GM19193 (cell line): ENCODE results near the gene DLG2.

Experiments used
- POLR2A ChIP-seq: IDR thresholded peaks from 4 replicates; pipeline ENCODE4 v1.6.1; 2011; ENCODE audit not compliant: insufficient read depth, insufficient read length; ENCODE audit errors: extremely low read depth

DLG2 gene

GRCh38 chr11:85652786-85653447 lies 25.8 kb upstream of the DLG2 start:
- TF ChIP-seq POLR2A, result no peak

- TF ChIP-seq POLR2A, result no peak
Observed at GRCh38 chr11:85651118-85651517, 24.0 kb upstream of the DLG2 start.

GRCh38 chr11:85647604-85648299 lies 20.6 kb upstream of the DLG2 start, which contains the start of gene TMEM126A:
Gene TMEM126A, plus strand, starts transcription at chr11:85647967. Its CDS starts 2,289 bp downstream, at chr11:85650256.
- peak; percentile 95 for TF ChIP-seq POLR2A

GRCh38 chr11:85647078-85647477 lies 19.9 kb upstream of the DLG2 start:
- no peak for TF ChIP-seq POLR2A

GRCh38 chr11:85643191-85643614 lies 16.1 kb upstream of the DLG2 start:
- no peak for TF ChIP-seq POLR2A

- no peak for TF ChIP-seq POLR2A
Observed at GRCh38 chr11:85634747-85635146, 7.6 kb upstream of the DLG2 start.

- TF ChIP-seq POLR2A, result no peak
Observed at GRCh38 chr11:85628771-85629341, 1.7 kb upstream of the DLG2 start.

- peak; percentile 90 for TF ChIP-seq POLR2A
Observed at GRCh38 chr11:85627998-85628770, 1.0 kb upstream of the DLG2 start, which contains the start of gene TMEM126B. Gene TMEM126B, plus strand, starts transcription at chr11:85628593. Its CDS starts 15 bp downstream, at chr11:85628608.

GRCh38 chr11:85626496-85626895 lies 648 bp downstream of the DLG2 start:
- TF ChIP-seq POLR2A, result no peak

GRCh38 chr11:85620256-85620655 lies 6.9 kb downstream of the DLG2 start:
- TF ChIP-seq POLR2A, result no peak

GRCh38 chr11:85619499-85619898 lies 7.6 kb downstream of the DLG2 start:
- no peak for TF ChIP-seq POLR2A

- TF ChIP-seq POLR2A, result no peak
Observed at GRCh38 chr11:85603220-85603619, 23.9 kb downstream of the DLG2 start.

- no peak for TF ChIP-seq POLR2A
Observed at GRCh38 chr11:85602526-85603213, 24.5 kb downstream of the DLG2 start.

- no peak for TF ChIP-seq POLR2A
Observed at GRCh38 chr11:85599083-85599482, 28.1 kb downstream of the DLG2 start.

GRCh38 chr11:85596886-85597285 lies 30.3 kb downstream of the DLG2 start:
- no peak for TF ChIP-seq POLR2A

- no peak for TF ChIP-seq POLR2A
Observed at GRCh38 chr11:85595285-85595884, 31.8 kb downstream of the DLG2 start.
